CD4-positive, alpha-beta memory T cell (primary cell): ENCODE measurements around the gene ARMC8. TPM values are rescaled to one million over a fixed set of nuclear protein-coding genes. Genes with fewer than 3 reads are reported as not detected.

Source experiments
- CTCF ChIA-PET: fragments of 350-600 bp; sonication (Branson Sonifier 250); formaldehyde crosslinking; loops from one replicate; lab custom pipeline; 2021; ENCODE audit warnings: inconsistent platforms; ENCODE audit not compliant: partially characterized antibody; lab: Charles Lee
- POLR2A ChIA-PET: fragments of 350-600 bp; sonication (Branson Sonifier 250); formaldehyde crosslinking; loops from one replicate; lab custom pipeline; 2021; ENCODE audit not compliant: partially characterized antibody; lab: Charles Lee
- DNase-seq, 5 donors: peaks; one replicate each; pipeline versions ENCODE4 v3.0.0 to v3.0.0-alpha.2; 2020 to 2022; ENCODE audit warnings: mixed read lengths in 1 of 5
- H3K27ac ChIP-seq: one replicate; pipeline ENCODE4 v1.7.0; 2013; ENCODE audit warnings: low read depth, low read length
- H3K27me3 ChIP-seq: 2 replicates; pipeline ENCODE4 v1.7.0; 2013; ENCODE audit warnings: mild to moderate bottlenecking, low read length, moderate library complexity; ENCODE audit not compliant: insufficient read depth
- H3K36me3 ChIP-seq: 2 replicates; pipeline ENCODE4 v1.7.0; 2013; ENCODE audit warnings: mild to moderate bottlenecking, low read length, moderate library complexity; ENCODE audit not compliant: insufficient read depth
- H3K4me1 ChIP-seq: 2 replicates; pipeline ENCODE4 v1.7.0; 2013; ENCODE audit warnings: mild to moderate bottlenecking, low read length, moderate library complexity; ENCODE audit not compliant: insufficient read depth
- H3K4me3 ChIP-seq, 2 donors: one replicate each; pipeline ENCODE4 v1.7.0; 2013; ENCODE audit warnings: low read length in 2 of 2, mild to moderate bottlenecking in 1 of 2
- H3K9me3 ChIP-seq, 2 donors: one replicate each; pipeline ENCODE4 v1.7.0; 2013; ENCODE audit warnings: low read length in 2 of 2, control low read depth in 1 of 2; ENCODE audit not compliant: control insufficient read depth in 1 of 2
- H3K27ac Mint-ChIP-seq, 7 donors: one replicate each; pipeline ENCODE4 v1.8.0; 2020 to 2021; ENCODE audit warnings: mixed read lengths in 7 of 7, mild to moderate bottlenecking in 6 of 7, inconsistent platforms in 3 of 7, moderate library complexity in 3 of 7
- H3K27me3 Mint-ChIP-seq, 2 donors: one replicate each; pipeline ENCODE4 v1.8.0; 2020 to 2021; ENCODE audit warnings: mixed read lengths in 2 of 2
- H3K36me3 Mint-ChIP-seq, 2 donors: one replicate each; pipeline ENCODE4 v1.8.0; 2020 to 2021; ENCODE audit warnings: mixed read lengths in 2 of 2, inconsistent platforms in 1 of 2, mild to moderate bottlenecking in 1 of 2
- H3K4me1 Mint-ChIP-seq, 4 donors: one replicate each; pipeline ENCODE4 v1.8.0; 2020 to 2021; ENCODE audit warnings: mixed read lengths in 4 of 4, mild to moderate bottlenecking in 1 of 4
- H3K4me3 Mint-ChIP-seq, 8 donors: one replicate each; pipeline ENCODE4 v1.8.0; 2020 to 2021; ENCODE audit warnings: mixed read lengths in 8 of 8, mild to moderate bottlenecking in 7 of 8, moderate library complexity in 6 of 8, inconsistent platforms in 3 of 8
- H3K9me3 Mint-ChIP-seq, 8 donors: one replicate each; pipeline ENCODE4 v1.8.0; 2020 to 2021; ENCODE audit warnings: mixed read lengths in 8 of 8, mild to moderate bottlenecking in 5 of 8, inconsistent platforms in 3 of 8, moderate library complexity in 1 of 8
- intact Hi-C: fragments of 100-400 bp; cut with micrococcal nuclease; formaldehyde crosslinking; loops from one replicate; pipeline ENCODE4 v1.15.1; 2023
- polyA plus RNA-seq, 2 donors: library from polyadenylated mRNA; unstranded; fragments of 300-500 nt; fragmentation: Illumina TruSeq; gene quantifications; one replicate each; pipeline ENCODE4 v1.2.3, GENCODE V29; 2021
- total RNA-seq, 2 experiments: library from RNA; stranded (reverse); gene quantifications; one replicate each; pipeline ENCODE4 v1.2.3, GENCODE V29; 2021

Gene ARMC8
- total and polyA plus RNA-seq, 4 experiments from 2014 or later = 52.0 to 72.6 (median 62.2) TPM

- POLR2A ChIA-PET = no interaction called here
- Mint-ChIP-seq H3K36me3 (peaks cover 42 to 62% of the 10 kb centered on the region in 2 donors), H3K4me1 (peaks cover 23 to 31% (median 30%) of the 10 kb centered on the region in 4 donors), H3K9me3 (no peaks in the 10 kb centered on the region), H3K4me3 (no peak overlapping the region), H3K27me3 (no peaks in the 10 kb centered on the region), H3K27ac (peak overlapping the region in 6 of 7 donors; percentile 10 to 81 (median 40))
- Histone ChIP-seq H3K27me3 (no peaks in the 10 kb centered on the region), H3K36me3 (peaks cover 25% of the 10 kb centered on the region), H3K4me1 (peaks cover 7% of the 10 kb centered on the region), H3K4me3 (no peak overlapping the region), H3K9me3 (no peaks in the 10 kb centered on the region), H3K27ac (no peak overlapping the region)
- DNase-seq = no peak
- intact Hi-C loops = no loop called here
- CTCF ChIA-PET = interaction anchor here (0.6 kb wide), 1 partner anchor 1832 kb away, joined by 5 read pairs; no protein-coding TSS in a partner anchor
These were observed 35.8 kb downstream of the ARMC8 start for GRCh38 chr3:138222942-138223287.

DNA sequence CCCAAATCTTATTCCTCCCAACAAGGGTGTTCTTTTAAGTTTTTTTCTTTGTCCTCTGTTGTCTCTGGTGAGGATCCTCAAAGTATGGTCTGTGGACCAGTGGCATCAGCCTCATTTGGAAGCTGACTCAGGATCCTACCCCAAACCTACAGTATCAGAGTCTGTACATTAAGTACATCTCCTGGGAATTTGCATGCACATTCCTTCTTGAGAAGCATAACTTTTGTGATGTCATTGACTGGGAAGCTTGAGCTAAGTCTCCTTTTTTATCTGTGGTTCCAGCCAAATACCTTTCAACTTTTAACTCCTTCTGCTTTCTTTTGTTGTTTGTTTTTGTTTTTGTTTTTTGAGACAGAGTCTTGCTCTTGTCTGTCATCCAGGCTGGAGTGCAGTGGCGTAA is 40.5 kb downstream of the ARMC8 start:
- no peaks in the 10 kb centered on the region for H3K9me3 Mint-ChIP-seq
- H3K4me1 Mint-ChIP-seq = peaks cover 4 to 9% (median 5%) of the 10 kb centered on the region in 4 donors
- ChIA-PET POLR2A (no interaction called here), CTCF (no interaction called here)
- Histone ChIP-seq H3K27ac (no peak overlapping the region), H3K4me1 (peaks cover 3% of the 10 kb centered on the region), H3K27me3 (no peaks in the 10 kb centered on the region), H3K9me3 (no peaks in the 10 kb centered on the region), H3K4me3 (no peak overlapping the region), H3K36me3 (peaks cover 40% of the 10 kb centered on the region)
- H3K27me3 Mint-ChIP-seq = no peaks in the 10 kb centered on the region
- intact Hi-C loops = loop anchor here (5.0 kb wide), 1 partner anchor 40 kb away; the partner anchor contains the start of gene ARMC8
- no peak overlapping the region for H3K27ac Mint-ChIP-seq
- DNase-seq = no peak
- no peak overlapping the region for H3K4me3 Mint-ChIP-seq
- peaks cover 53 to 82% of the 10 kb centered on the region in 2 donors for H3K36me3 Mint-ChIP-seq

GRCh38 chr3:138230525-138230924 is 43.4 kb downstream of the ARMC8 start:
- Mint-ChIP-seq H3K4me3 (no peak overlapping the region), H3K27me3 (no peaks in the 10 kb centered on the region), H3K9me3 (no peaks in the 10 kb centered on the region), H3K4me1 (peaks cover 0 to 12% (median 6%) of the 10 kb centered on the region in 4 donors), H3K27ac (no peak overlapping the region), H3K36me3 (peaks cover 46 to 80% of the 10 kb centered on the region in 2 donors)
- intact Hi-C loops = no loop called here
- Histone ChIP-seq H3K27me3 (no peaks in the 10 kb centered on the region), H3K4me1 (no peaks in the 10 kb centered on the region), H3K9me3 (no peaks in the 10 kb centered on the region), H3K36me3 (peaks cover 28% of the 10 kb centered on the region), H3K27ac (no peak overlapping the region), H3K4me3 (no peak overlapping the region)
- no peak for DNase-seq
- ChIA-PET CTCF (interaction anchor here (0.8 to 1.4 kb wide), 2 partner anchors 20 to 41 kb away, joined by 3 to 4 read pairs; no protein-coding TSS in a partner anchor), POLR2A (no interaction called here)

- ChIA-PET POLR2A (no interaction called here), CTCF (no interaction called here)
- H3K4me1 ChIP-seq = no peaks in the 10 kb centered on the region
- intact Hi-C loops = no loop called here
- no peaks in the 10 kb centered on the region for H3K9me3 ChIP-seq
- no peak overlapping the region for H3K27ac ChIP-seq
- Mint-ChIP-seq H3K9me3 (no peaks in the 10 kb centered on the region), H3K27ac (no peak overlapping the region), H3K4me1 (peaks cover 0 to 8% (median 4%) of the 10 kb centered on the region in 4 donors), H3K4me3 (no peak overlapping the region), H3K27me3 (no peaks in the 10 kb centered on the region), H3K36me3 (peaks cover 48 to 76% of the 10 kb centered on the region in 2 donors)
- no peak overlapping the region for H3K4me3 ChIP-seq
- H3K36me3 ChIP-seq = peaks cover 38% of the 10 kb centered on the region
- DNase-seq = no peak
- H3K27me3 ChIP-seq = no peaks in the 10 kb centered on the region
These were observed 45.7 kb downstream of the ARMC8 start for GRCh38 chr3:138232705-138233364.

- H3K27ac ChIP-seq = no peak overlapping the region
- intact Hi-C loops = no loop called here
- no peaks in the 10 kb centered on the region for H3K4me1 ChIP-seq
- CTCF ChIA-PET = no interaction called here
- Mint-ChIP-seq H3K36me3 (peaks cover 43 to 69% of the 10 kb centered on the region in 2 donors), H3K4me3 (no peak overlapping the region), H3K4me1 (peaks cover 0 to 6% (median 4%) of the 10 kb centered on the region in 4 donors), H3K9me3 (no peaks in the 10 kb centered on the region), H3K27ac (peak overlapping the region in 2 of 7 donors; percentile 1 to 57), H3K27me3 (no peaks in the 10 kb centered on the region)
- H3K36me3 ChIP-seq = peaks cover 32% of the 10 kb centered on the region
- DNase-seq = no peak
- H3K9me3 ChIP-seq = no peaks in the 10 kb centered on the region
- POLR2A ChIA-PET = no interaction called here
- no peaks in the 10 kb centered on the region for H3K27me3 ChIP-seq
- no peak overlapping the region for H3K4me3 ChIP-seq
These were observed 47.5 kb downstream of the ARMC8 start for GRCh38 chr3:138234401-138235179.

GRCh38 chr3:138238711-138239110 is 51.6 kb downstream of the ARMC8 start:
- Histone ChIP-seq H3K4me1 (no peaks in the 10 kb centered on the region), H3K9me3 (no peaks in the 10 kb centered on the region), H3K4me3 (no peak overlapping the region), H3K27ac (no peak overlapping the region), H3K27me3 (no peaks in the 10 kb centered on the region), H3K36me3 (peaks cover 16% of the 10 kb centered on the region)
- Mint-ChIP-seq H3K36me3 (peaks cover 45 to 60% of the 10 kb centered on the region in 2 donors), H3K9me3 (no peaks in the 10 kb centered on the region), H3K27me3 (no peaks in the 10 kb centered on the region), H3K4me3 (no peak overlapping the region), H3K27ac (no peak overlapping the region), H3K4me1 (peaks cover 0 to 6% (median 4%) of the 10 kb centered on the region in 4 donors)
- intact Hi-C loops = no loop called here
- ChIA-PET POLR2A (no interaction called here), CTCF (no interaction called here)
- DNase-seq = no peak

- H3K27me3 Mint-ChIP-seq = no peaks in the 10 kb centered on the region
- ChIA-PET POLR2A (no interaction called here), CTCF (no interaction called here)
- H3K4me1 Mint-ChIP-seq = no peaks in the 10 kb centered on the region
- DNase-seq = no peak
- Histone ChIP-seq H3K4me3 (no peak overlapping the region), H3K27me3 (no peaks in the 10 kb centered on the region), H3K9me3 (no peaks in the 10 kb centered on the region), H3K36me3 (peaks cover 22% of the 10 kb centered on the region), H3K27ac (no peak overlapping the region), H3K4me1 (no peaks in the 10 kb centered on the region)
- H3K27ac Mint-ChIP-seq = no peak overlapping the region
- H3K36me3 Mint-ChIP-seq = peaks cover 45 to 58% of the 10 kb centered on the region in 2 donors
- no peak overlapping the region for H3K4me3 Mint-ChIP-seq
- H3K9me3 Mint-ChIP-seq = no peaks in the 10 kb centered on the region
- intact Hi-C loops = no loop called here
These were observed 54.0 kb downstream of the ARMC8 start for GRCh38 chr3:138241061-138241460.
